ENCODE results near the gene SUCO. TPM values are rescaled to one million over a fixed set of nuclear protein-coding genes. Genes with fewer than 3 reads are reported as not detected.
A peak's percentile ranks its signal among the peaks of the same experiment; 100 is the strongest.
"Not testable (repeated sequence)": the region's sequence is repeated elsewhere in the genome, so short reads cannot be mapped to it uniquely, and the experiment has no call there.

Gene SUCO
- total RNA-seq, 2 donors from 2014 or later, result 25.4 to 30.6 TPM

- DNase-seq (no peak), ATAC-seq (no peak)
- intact Hi-C loops (cut with DNase I), result no loop called here
These were observed 22.0 kb downstream of the SUCO start for GRCh38 chr1:172554915-172555314.

GRCh38 chr1:172556461-172556860 is 23.5 kb downstream of the SUCO start:
- ATAC-seq (no peak), DNase-seq (no peak)
- intact Hi-C loops (cut with DNase I), result no loop called here

GRCh38 chr1:172557270-172557669 is 24.3 kb downstream of the SUCO start:
- intact Hi-C loops (cut with DNase I), result no loop called here
- ATAC-seq, result no peak

GRCh38 chr1:172559572-172560210 is 26.7 kb downstream of the SUCO start:
- intact Hi-C loops (cut with DNase I), result no loop called here

More at GRCh38 chr1:172557270-172557669, 24.3 kb downstream of the SUCO start:
- DNase-seq, result no peak

GRCh38 chr1:172561252-172561651 is 28.3 kb downstream of the SUCO start:
- no peak for ATAC-seq
- no peak for DNase-seq
- intact Hi-C loops (cut with DNase I), result no loop called here

More at GRCh38 chr1:172559572-172560210, 26.7 kb downstream of the SUCO start:
- DNase-seq (no peak), ATAC-seq (no peak)

GRCh38 chr1:172566196-172566997 is 33.4 kb downstream of the SUCO start:
- intact Hi-C loops (cut with DNase I), result no loop called here
- no peak for DNase-seq
- no peak for ATAC-seq

- intact Hi-C loops (cut with DNase I), result no loop called here
- DNase-seq (no peak), ATAC-seq (no peak)
These were observed 34.8 kb downstream of the SUCO start for GRCh38 chr1:172567720-172568119.

GRCh38 chr1:172574080-172574479 is 41.1 kb downstream of the SUCO start:
- DNase-seq (no peak), ATAC-seq (no peak)
- intact Hi-C loops (cut with DNase I), result no loop called here

- intact Hi-C loops (cut with DNase I), result no loop called here
- no peak for ATAC-seq
These were observed 45.6 kb downstream of the SUCO start for GRCh38 chr1:172578586-172578985.

GRCh38 chr1:172581273-172581672 is 48.3 kb downstream of the SUCO start:
- ATAC-seq (no peak), DNase-seq (no peak)
- intact Hi-C loops (cut with DNase I), result no loop called here

More at GRCh38 chr1:172578586-172578985, 45.6 kb downstream of the SUCO start:
- DNase-seq, result no peak

- intact Hi-C loops (cut with DNase I), result no loop called here
- no peak for ATAC-seq
- DNase-seq, result no peak
These were observed 48.8 kb downstream of the SUCO start for GRCh38 chr1:172581779-172582178.

- intact Hi-C loops (cut with DNase I), result no loop called here
- DNase-seq (no peak), ATAC-seq (no peak)
These were observed 49.9 kb downstream of the SUCO start for GRCh38 chr1:172582889-172583288.

GRCh38 chr1:172585348-172585747 is 52.4 kb downstream of the SUCO start:
- intact Hi-C loops (cut with DNase I), result no loop called here
- ATAC-seq, result peak; percentile 27 to 64
- DNase-seq, result no peak

GRCh38 chr1:172585861-172586260 is 52.9 kb downstream of the SUCO start:
- no peak for DNase-seq
- intact Hi-C loops (cut with DNase I), result no loop called here
- no peak for ATAC-seq

GRCh38 chr1:172588296-172589291 is 55.6 kb downstream of the SUCO start:
- no peak for DNase-seq
- peak in 1 of 2 donors; percentile 84 for ATAC-seq
- intact Hi-C loops (cut with DNase I), result no loop called here

- ATAC-seq, result no peak
- intact Hi-C loops (cut with DNase I), result no loop called here
These were observed 56.6 kb downstream of the SUCO start for GRCh38 chr1:172589553-172589952.

GRCh38 chr1:172591429-172591828 is 58.5 kb downstream of the SUCO start:
- intact Hi-C loops (cut with DNase I); DNase-seq; ATAC-seq: not testable (repeated sequence)

More at GRCh38 chr1:172589553-172589952, 56.6 kb downstream of the SUCO start:
- DNase-seq, result no peak

- DNase-seq; intact Hi-C loops (cut with DNase I); ATAC-seq: not testable (repeated sequence)
These were observed 62.1 kb downstream of the SUCO start for GRCh38 chr1:172595066-172595465.

GRCh38 chr1:172596782-172597181 is 63.8 kb downstream of the SUCO start:
- intact Hi-C loops (cut with DNase I); DNase-seq; ATAC-seq: not testable (repeated sequence)
